Transverse colon (tissue), 4 donors: ENCODE results near the gene RGS3.

ENCODE experiments used
- CTCF ChIP-seq, 5 experiments: fragments of 200-600 bp in 3 of 5; fragments of 450-650 bp in 2 of 5; sonication (generic) in 3 of 5; IDR thresholded peaks; 1 replicate in 2 of 5; 2 replicates in 3 of 5; pipeline ENCODE4 v1.5.1; 2016 to 2017; ENCODE audit warnings: antibody characterized with exemption in 5 of 5, inconsistent platforms in 3 of 5, mild to moderate bottlenecking in 2 of 5, moderate library complexity in 1 of 5
- EP300 ChIP-seq: sonication (generic); formaldehyde crosslinking; IDR thresholded peaks from one replicate; pipeline ENCODE4 v1.6.1; 2017; ENCODE audit warnings: antibody characterized with exemption, low read depth
- POLR2A ChIP-seq: fragments of 450-650 bp; IDR thresholded peaks from one replicate; pipeline ENCODE4 v1.6.1; 2016; ENCODE audit warnings: antibody characterized with exemption, mild to moderate bottlenecking, moderate library complexity
- POLR2AphosphoS5 ChIP-seq, 3 donors: sonication (generic); formaldehyde crosslinking; IDR thresholded peaks; one replicate each; pipeline ENCODE4 v1.6.1; 2016; ENCODE audit warnings: antibody characterized with exemption in 3 of 3

GRCh38 chr9:113635586-113635985 lies 172.1 kb downstream of the RGS3 start:
- TF ChIP-seq CTCF (IDR thresholded peaks at IDR 0.05) (no peak), EP300 (no peak), POLR2A (no peak), POLR2AphosphoS5 (IDR thresholded peaks at IDR 0.05) (no peak)
